ENCODE measurements around the gene GRB14. TPM values are rescaled to one million over a fixed set of nuclear protein-coding genes. Genes with fewer than 3 reads are reported as not detected.

The GRB14 gene
- total RNA-seq (10 to 100 TPM in 2 of 4 donors, 1 to 10 TPM in 2; 2.7 to 30.0 (median 14.2) TPM), polyA plus RNA-seq (1 to 10 TPM in 2 of 3 donors, under 1 TPM in 1; 0.74 to 8.5 (median 2.1) TPM)
- long read RNA-seq, donor 1, partial matches to known transcripts, result 0 of 1 reads
- long read RNA-seq, donor 1, other reads (novel, unspliced or antisense), result 0 of 1 reads
- long read RNA-seq, donor 2, transcript GRB14-201 (14 exons, 2,382 nt), result major isoform, 9 of 16 reads
- long read RNA-seq, donor 2, partial matches to known transcripts, result 0 of 16 reads
- long read RNA-seq, donor 2, other reads (novel, unspliced or antisense), result 4 of 16 reads

DNA sequence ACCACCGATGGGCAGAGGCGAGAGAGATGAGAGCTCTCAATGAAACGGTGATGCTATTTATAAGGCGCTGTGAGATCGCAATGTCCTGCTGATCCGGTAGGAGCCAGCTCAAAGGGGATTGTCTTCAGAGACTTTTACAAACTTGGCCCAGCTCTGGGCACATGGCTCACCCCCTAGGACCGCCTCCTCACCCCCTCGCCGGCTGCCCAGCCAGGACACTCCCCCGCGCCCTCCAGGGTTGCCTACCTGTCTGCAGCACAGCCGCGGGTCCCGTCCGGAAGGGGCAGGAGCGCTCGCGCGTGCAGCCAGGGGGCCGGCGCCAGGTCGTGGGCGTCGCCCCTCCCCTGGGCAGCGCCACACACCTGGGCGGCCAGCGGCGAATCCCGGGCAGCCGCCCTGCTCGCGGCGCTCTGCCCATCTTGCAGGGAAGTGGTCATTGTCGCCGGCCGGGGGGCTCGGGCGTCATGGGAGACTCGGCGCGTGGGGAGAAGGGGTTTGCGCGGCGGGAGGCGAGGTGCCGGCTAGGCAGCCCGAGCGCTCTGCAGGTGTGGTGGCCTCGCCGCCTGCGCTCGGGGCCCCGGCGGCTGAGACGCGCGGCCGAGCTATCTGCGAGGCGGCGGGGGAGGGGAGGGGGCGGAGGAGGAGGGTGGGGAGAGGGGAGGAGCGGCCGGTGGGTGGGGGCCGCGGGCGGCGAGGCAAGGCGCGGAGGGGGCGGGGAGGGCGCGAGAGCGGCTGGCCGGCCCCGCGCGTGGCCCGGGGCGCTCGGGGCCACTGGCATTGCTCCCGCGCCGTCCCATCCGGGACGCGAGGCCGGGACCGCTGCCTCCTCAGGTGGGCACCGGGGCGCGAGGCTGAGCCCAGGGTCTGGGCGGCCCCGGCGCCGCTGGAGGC is at the start of gene GRB14:
GRB14 (minus strand) TSS at position 610 of the 891 bp plus-strand sequence; CDS start at position 437, 173 bp downstream.
- peaks cover 0 to 7% (median 0%) of the 10 kb centered on the region in 3 donors for H3K27me3 ChIP-seq (ENCODE audit: insufficient read depth in 3 of 3, low read length in 2 of 3)
- TF ChIP-seq CTCF (IDR thresholded peaks at IDR 0.05), result no peak
- intact Hi-C loops (cut with DNase I), result no loop called here
- peak; percentile 48 to 96 (median 91) for ATAC-seq
- DNase-seq, result peak; percentile 44 to 77
- no peaks in the 10 kb centered on the region for H3K4me1 ChIP-seq
- H3K4me3 ChIP-seq, result peak within 1 kb of the TSS; percentile 73
- no peak within 1 kb of the TSS for H3K27ac ChIP-seq
- 0 to 1% (median 1%) methylated on average over 31 to 95 of the region's 96 CpGs for WGBS, 3 donors
- no peaks in the 10 kb centered on the region for H3K9me3 ChIP-seq
- H3K36me3 ChIP-seq (ENCODE audit: insufficient read depth in 1 of 2, low read depth in 1 of 2), result no peaks in the 10 kb centered on the region

GRCh38 chr2:164669291-164669690 is 48.0 kb upstream of the GRB14 start:
- Histone ChIP-seq H3K27ac (no peak overlapping the region), H3K4me1 (no peaks in the 10 kb centered on the region), H3K4me3 (no peak overlapping the region), H3K9me3 (no peaks in the 10 kb centered on the region), H3K27me3 (ENCODE audit: insufficient read depth in 3 of 3, low read length in 2 of 3) (no peaks in the 10 kb centered on the region), H3K36me3 (ENCODE audit: insufficient read depth in 1 of 2, low read depth in 1 of 2) (no peaks in the 10 kb centered on the region)
- intact Hi-C loops (cut with DNase I), result no loop called here
- DNase-seq (no peak), ATAC-seq (no peak)
- no peak for TF ChIP-seq CTCF (IDR thresholded peaks at IDR 0.05)

- no peak for ATAC-seq
- intact Hi-C loops (cut with DNase I), result no loop called here
These were observed 46.3 kb upstream of the GRB14 start for GRCh38 chr2:164667566-164667965.

DNA sequence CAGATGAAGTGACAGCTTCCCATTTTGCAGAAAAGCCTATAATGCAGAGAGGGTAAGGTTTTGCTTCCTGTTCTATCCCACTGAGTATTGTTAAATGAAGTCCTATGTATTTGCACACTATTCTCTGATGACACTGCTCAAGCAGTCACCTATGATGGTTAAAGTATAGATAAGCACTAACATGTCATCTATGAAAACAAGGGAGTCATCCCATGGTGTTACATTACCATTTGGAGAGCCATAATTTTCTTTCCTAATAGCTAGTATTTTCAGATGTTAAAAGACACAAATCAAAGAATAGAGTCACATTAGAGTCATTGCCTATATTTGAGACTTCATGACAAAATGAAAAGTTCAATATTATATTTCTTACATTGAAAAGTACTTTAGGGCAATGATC is 42.8 kb upstream of the GRB14 start:
- no peak for ATAC-seq
- Histone ChIP-seq H3K4me3 (no peak overlapping the region), H3K9me3 (no peaks in the 10 kb centered on the region), H3K27ac (no peak overlapping the region), H3K4me1 (peaks cover 8% of the 10 kb centered on the region), H3K36me3 (ENCODE audit: insufficient read depth in 1 of 2, low read depth in 1 of 2) (no peaks in the 10 kb centered on the region), H3K27me3 (ENCODE audit: insufficient read depth in 3 of 3, low read length in 2 of 3) (no peaks in the 10 kb centered on the region)
- intact Hi-C loops (cut with DNase I), result no loop called here
- DNase-seq, result no peak
- no peak for TF ChIP-seq CTCF (IDR thresholded peaks at IDR 0.05)

More at GRCh38 chr2:164667566-164667965, 46.3 kb upstream of the GRB14 start:
- 80 to 85% (median 84%) methylated on average over 2 of the region's 2 CpGs for WGBS, 3 donors
- no peak overlapping the region for H3K4me3 ChIP-seq
- no peaks in the 10 kb centered on the region for H3K27me3 ChIP-seq (ENCODE audit: insufficient read depth in 3 of 3, low read length in 2 of 3)
- no peaks in the 10 kb centered on the region for H3K9me3 ChIP-seq
- H3K36me3 ChIP-seq (ENCODE audit: insufficient read depth in 1 of 2, low read depth in 1 of 2), result no peaks in the 10 kb centered on the region
- DNase-seq, result no peak
- no peak overlapping the region for H3K27ac ChIP-seq
- H3K4me1 ChIP-seq, result peaks cover 2% of the 10 kb centered on the region
- TF ChIP-seq CTCF (IDR thresholded peaks at IDR 0.05), result no peak
